HUES48 (cell line): ENCODE measurements around the gene SCFD1.
"Not testable (repeated sequence)": the region's sequence is repeated elsewhere in the genome, so short reads cannot be mapped to it uniquely, and the experiment has no call there.

Experiments used
- H3K27ac ChIP-seq: one replicate; pipeline ENCODE4 v1.7.0; 2013; ENCODE audit warnings: low read depth, low read length, inconsistent platforms
- H3K27me3 ChIP-seq: 2 replicates; pipeline ENCODE4 v1.6.1; 2013; ENCODE audit warnings: mild to moderate bottlenecking, low read length; ENCODE audit not compliant: control insufficient read depth, insufficient read depth
- H3K36me3 ChIP-seq: 2 replicates; pipeline ENCODE4 v1.6.1; 2013; ENCODE audit warnings: low read length; ENCODE audit not compliant: control insufficient read depth, insufficient read depth
- H3K4me1 ChIP-seq: 2 replicates; pipeline ENCODE4 v1.6.1; 2013; ENCODE audit warnings: mild to moderate bottlenecking, low read length; ENCODE audit not compliant: control insufficient read depth, insufficient read depth
- H3K4me3 ChIP-seq: 2 replicates; pipeline ENCODE4 v1.5.1; 2013; ENCODE audit warnings: mild to moderate bottlenecking, low read depth, low read length
- H3K9ac ChIP-seq: 2 replicates; pipeline ENCODE4 v1.6.1; 2013; ENCODE audit warnings: mild to moderate bottlenecking, low read depth, low read length, moderate library complexity
- H3K9me3 ChIP-seq: 2 replicates; pipeline ENCODE4 v1.6.1; 2013; ENCODE audit warnings: low read length; ENCODE audit not compliant: control insufficient read depth, insufficient read depth

SCFD1 gene, protein sequence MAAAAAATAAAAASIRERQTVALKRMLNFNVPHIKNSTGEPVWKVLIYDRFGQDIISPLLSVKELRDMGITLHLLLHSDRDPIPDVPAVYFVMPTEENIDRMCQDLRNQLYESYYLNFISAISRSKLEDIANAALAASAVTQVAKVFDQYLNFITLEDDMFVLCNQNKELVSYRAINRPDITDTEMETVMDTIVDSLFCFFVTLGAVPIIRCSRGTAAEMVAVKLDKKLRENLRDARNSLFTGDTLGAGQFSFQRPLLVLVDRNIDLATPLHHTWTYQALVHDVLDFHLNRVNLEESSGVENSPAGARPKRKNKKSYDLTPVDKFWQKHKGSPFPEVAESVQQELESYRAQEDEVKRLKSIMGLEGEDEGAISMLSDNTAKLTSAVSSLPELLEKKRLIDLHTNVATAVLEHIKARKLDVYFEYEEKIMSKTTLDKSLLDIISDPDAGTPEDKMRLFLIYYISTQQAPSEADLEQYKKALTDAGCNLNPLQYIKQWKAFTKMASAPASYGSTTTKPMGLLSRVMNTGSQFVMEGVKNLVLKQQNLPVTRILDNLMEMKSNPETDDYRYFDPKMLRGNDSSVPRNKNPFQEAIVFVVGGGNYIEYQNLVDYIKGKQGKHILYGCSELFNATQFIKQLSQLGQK

DNA sequence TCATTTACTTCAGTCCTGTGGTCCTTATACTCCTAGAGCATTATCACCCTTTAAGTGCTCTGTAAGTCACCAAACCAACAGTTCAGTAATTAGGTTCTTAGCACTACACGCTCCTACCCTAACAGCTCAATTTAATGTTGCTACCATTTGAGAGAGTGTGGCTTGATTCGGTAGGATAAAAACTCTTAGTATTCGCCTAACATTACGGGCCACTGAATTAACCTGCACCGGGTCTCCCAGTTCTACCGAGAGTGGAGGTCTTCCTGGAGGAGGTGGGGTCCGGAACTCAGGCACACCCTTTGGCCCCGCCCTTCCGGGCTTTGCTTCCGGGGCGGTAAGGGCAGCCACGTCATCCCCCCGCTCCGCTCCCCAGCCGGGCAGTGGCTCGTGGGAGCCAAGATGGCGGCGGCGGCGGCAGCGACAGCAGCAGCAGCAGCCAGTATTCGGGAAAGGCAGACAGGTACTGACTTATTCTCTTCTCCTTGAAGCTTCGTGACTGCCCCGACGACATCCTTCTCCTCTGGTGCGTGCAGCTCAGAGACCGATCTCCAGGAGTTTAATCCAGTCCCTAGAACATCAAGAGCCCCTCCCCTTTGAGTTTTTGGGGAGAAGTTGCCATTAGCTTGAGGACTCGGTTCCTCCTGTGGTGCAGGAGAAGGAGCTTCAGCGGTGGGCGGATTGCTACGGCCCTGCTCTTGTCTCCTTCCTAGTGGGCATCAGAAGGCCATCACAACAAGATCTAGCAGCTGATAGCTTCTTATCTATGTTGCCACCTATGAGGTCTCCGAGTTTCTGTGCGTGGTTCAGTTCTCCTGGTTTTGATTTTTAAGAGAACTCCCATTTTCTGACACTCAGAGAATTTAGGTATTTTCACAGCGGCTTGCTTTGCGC, at the start of gene SCFD1:
TSS of gene SCFD1 (plus strand) at position 380 of the 891 bp plus-strand sequence. CDS start at position 400, 20 bp downstream.
- H3K36me3 ChIP-seq = peaks cover 12% of the 10 kb centered on the region
- H3K4me3 ChIP-seq = peak within 1 kb of the TSS; percentile 96
- H3K9ac ChIP-seq = peak within 1 kb of the TSS; percentile 100
- peaks cover 13% of the 10 kb centered on the region for H3K4me1 ChIP-seq
- H3K9me3 ChIP-seq = no peaks in the 10 kb centered on the region
- H3K27me3 ChIP-seq = no peaks in the 10 kb centered on the region
- peak within 1 kb of the TSS; percentile 99 for H3K27ac ChIP-seq

DNA sequence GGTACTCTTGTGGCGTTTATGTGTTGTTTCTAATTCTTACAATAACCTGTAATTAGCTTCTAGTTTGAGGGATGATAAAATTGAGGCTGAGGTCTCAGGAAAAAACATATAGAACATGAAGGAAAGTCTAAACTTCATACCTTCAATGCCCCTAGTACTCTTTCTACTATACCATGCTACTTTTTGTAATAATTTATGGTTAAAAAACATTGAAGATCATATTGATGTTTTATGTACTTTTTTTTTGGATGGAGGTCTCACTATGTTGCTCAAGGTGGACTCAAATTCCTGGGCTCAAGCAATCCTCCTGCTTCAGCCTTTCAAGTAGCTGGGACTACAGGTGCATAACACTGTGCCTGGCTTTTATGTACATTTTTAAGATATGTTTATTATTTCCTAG, 49.3 kb upstream of the SCFD1 start:
- Histone ChIP-seq H3K4me1 (peaks cover 82% of the 10 kb centered on the region), H3K9me3 (no peaks in the 10 kb centered on the region), H3K36me3 (no peaks in the 10 kb centered on the region; the same call in 1 of the 2 replicates), H3K9ac (no peak overlapping the region), H3K27me3 (no peaks in the 10 kb centered on the region), H3K27ac (no peak overlapping the region), H3K4me3 (no peak overlapping the region)

DNA sequence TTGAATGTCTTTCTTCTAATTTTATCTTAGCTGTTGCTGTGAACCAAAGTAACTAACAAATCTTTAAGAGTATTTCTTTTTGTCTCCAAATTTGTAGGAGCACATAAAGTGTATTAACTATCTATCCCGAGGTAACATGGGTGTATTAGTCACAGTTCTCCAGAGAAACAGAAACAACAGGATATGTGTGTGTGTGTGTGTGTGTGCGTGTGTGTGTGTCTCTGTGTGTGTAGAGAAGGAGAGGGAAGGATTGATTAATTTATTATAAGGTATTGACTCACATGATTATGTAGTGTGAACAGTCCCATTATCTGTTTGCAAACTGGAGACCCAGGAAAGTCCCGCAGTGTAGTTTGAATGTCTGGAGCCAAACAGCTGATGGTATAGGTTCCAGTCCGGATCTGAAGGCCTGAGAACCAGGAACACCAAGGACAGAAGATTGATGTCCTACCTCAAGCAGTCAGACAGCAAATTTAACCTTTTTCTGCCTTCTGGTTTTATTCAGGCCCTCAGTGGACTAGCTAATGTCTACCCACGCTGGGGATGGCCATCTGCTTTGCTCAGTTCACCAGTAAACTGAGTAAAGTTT, 48.8 kb upstream of the SCFD1 start:
- Histone ChIP-seq H3K9ac (no peak overlapping the region), H3K4me1 (peaks cover 79% of the 10 kb centered on the region), H3K27me3 (no peaks in the 10 kb centered on the region), H3K36me3 (no peaks in the 10 kb centered on the region; the same call in 1 of the 2 replicates), H3K27ac (no peak overlapping the region), H3K9me3 (no peaks in the 10 kb centered on the region), H3K4me3 (no peak overlapping the region)

DNA sequence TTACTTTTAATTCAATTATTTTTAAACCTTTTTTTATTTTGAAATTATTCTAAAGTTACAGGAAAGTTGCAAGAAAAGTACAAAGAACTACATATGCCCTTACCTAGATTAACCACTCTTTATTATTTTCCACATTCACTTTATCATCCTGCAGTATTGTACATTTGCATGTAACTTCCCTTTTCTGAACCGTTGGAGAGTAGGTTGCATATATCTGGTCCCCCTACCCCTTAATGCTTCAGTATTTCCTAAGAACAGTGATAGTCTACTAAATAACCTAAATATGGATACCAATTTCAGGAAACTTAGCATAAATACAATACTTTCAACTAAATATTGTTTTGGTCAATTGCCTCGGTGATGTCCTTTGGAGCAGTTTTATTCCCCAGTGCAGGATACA, 48.2 kb upstream of the SCFD1 start:
- no peaks in the 10 kb centered on the region for H3K9me3 ChIP-seq
- H3K27me3 ChIP-seq = no peaks in the 10 kb centered on the region
- no peak overlapping the region for H3K27ac ChIP-seq
- peaks cover 73% of the 10 kb centered on the region for H3K4me1 ChIP-seq
- no peak overlapping the region for H3K9ac ChIP-seq
- H3K36me3 ChIP-seq = no peaks in the 10 kb centered on the region; the same call in 1 of the 2 replicates
- H3K4me3 ChIP-seq = no peak overlapping the region

DNA sequence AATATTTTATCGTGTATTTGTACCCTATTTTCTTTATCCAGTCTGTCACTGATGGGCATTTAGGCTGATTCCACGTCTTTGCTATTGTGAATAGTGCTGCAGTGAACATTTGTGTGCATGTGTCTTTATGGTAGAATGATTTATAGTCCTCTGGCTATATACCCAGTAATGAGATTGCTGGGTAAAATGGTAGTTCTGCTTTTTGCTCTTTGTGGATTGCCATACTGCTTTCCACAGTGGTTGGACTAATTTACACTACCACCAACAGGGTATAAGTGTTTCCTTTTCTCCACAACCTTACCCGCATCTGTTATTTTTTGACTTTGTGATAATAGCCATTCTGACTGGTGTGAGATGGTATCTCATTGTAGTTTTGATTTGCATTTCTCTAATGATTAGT, 47.3 kb upstream of the SCFD1 start:
- H3K4me1 ChIP-seq = peaks cover 66% of the 10 kb centered on the region
- not testable (repeated sequence) for H3K4me3 ChIP-seq, H3K9me3 ChIP-seq, H3K27ac ChIP-seq, H3K9ac ChIP-seq, H3K36me3 ChIP-seq, H3K27me3 ChIP-seq

DNA sequence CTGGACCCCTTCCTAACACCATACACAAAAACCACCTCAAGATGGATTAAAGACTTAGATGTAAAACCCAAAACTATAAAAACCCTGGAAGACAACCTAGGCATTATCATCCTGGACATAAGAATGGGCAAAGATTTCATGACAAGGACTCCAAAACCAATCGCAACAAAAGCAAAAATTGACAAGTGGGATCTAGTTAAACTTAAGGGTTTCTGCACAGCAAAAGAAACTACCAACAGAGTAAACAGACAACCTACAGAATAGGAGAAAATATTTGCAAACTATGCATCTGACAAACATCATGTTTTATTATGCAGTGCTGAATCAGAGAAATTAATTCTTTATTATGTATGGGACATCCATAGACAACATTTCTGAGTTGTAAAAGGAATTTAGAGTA, 45.8 kb upstream of the SCFD1 start:
- H3K9me3 ChIP-seq, H3K27me3 ChIP-seq, H3K27ac ChIP-seq, H3K4me3 ChIP-seq, H3K36me3 ChIP-seq, H3K9ac ChIP-seq: not testable (repeated sequence)
- H3K4me1 ChIP-seq = peaks cover 53% of the 10 kb centered on the region

DNA sequence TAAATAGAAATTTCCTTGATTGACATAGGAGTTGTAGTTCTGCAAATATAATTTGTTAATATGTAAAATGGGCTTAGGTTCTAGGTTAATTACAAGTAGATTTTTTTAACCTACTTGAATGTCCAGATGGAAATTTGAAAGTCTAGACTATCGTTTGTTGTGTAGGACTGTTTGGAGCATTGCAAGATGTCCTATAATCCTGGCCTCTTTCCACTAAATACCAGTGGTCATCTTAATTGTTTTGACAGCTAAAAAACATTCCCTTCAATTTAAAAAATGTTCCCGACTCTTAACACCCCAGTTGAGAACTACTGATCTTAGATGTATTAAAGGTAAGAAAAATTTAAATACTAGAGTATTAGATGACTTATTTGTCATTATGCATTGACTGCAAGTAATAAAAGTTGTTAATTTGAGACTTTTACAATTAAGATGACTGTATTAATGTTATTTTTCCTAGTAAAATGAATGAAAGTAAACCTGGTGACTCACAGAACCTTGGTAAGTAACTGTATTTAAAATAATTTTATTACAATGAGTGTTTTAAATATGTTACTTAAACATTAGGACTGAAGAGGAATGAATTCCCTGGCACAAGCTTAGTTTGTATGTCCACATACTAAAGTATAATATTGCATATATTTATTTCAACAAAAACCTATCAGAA, 41.4 kb upstream of the SCFD1 start:
- H3K9ac ChIP-seq = no peak overlapping the region
- H3K27ac ChIP-seq = no peak overlapping the region
- H3K4me1 ChIP-seq = peaks cover 16% of the 10 kb centered on the region
- H3K27me3 ChIP-seq = no peaks in the 10 kb centered on the region
- no peaks in the 10 kb centered on the region; the same call in 1 of the 2 replicates for H3K9me3 ChIP-seq
- H3K36me3 ChIP-seq = peaks cover 23% of the 10 kb centered on the region; the same call in 1 of the 2 replicates
- H3K4me3 ChIP-seq = no peak overlapping the region

DNA sequence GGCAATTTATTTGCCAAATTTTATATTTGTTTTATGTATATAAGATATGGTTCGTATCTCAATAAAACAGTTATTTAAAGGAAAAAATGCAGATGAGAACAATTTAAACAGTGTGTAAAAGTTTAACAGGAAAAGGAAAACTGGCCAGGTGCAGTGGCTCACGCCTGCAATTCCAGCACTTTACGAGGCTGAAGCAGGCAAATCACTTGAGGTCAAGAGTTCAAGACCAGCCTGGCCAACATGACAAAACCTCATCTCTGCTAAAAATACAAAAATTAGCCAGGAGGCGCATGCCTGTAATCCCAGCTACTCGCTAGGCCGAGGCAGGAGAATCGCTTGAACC, 40.9 kb upstream of the SCFD1 start:
- peaks cover 11% of the 10 kb centered on the region for H3K4me1 ChIP-seq
- H3K27me3 ChIP-seq = no peaks in the 10 kb centered on the region
- peaks cover 23% of the 10 kb centered on the region; the same call in 1 of the 2 replicates for H3K36me3 ChIP-seq
- H3K27ac ChIP-seq = no peak overlapping the region
- no peaks in the 10 kb centered on the region; the same call in 1 of the 2 replicates for H3K9me3 ChIP-seq
- H3K9ac ChIP-seq = no peak overlapping the region
- H3K4me3 ChIP-seq = no peak overlapping the region

DNA sequence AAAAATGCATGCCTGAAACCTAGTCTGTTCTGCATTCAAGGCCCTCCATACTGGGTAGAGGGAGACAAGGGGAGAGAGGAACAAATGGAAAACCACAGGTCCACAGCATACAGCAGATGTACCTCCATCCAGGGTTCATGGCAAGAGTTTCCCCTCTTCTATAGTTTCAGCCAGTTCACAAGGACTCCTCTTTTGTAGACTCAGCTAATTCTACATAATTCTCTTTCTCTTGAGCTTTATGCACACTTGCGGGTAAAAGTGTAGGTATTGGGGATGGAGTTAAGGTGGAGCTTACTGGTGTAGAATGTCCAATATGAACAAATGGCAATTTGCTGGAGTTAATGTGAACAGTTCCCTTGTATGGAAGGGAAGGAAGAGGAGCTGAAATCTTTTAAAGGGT, 39.7 kb upstream of the SCFD1 start:
- Histone ChIP-seq H3K9me3 (no peaks in the 10 kb centered on the region; the same call in 1 of the 2 replicates), H3K4me1 (peaks cover 3% of the 10 kb centered on the region), H3K9ac (no peak overlapping the region), H3K27ac (no peak overlapping the region), H3K4me3 (no peak overlapping the region), H3K27me3 (no peaks in the 10 kb centered on the region), H3K36me3 (peaks cover 32% of the 10 kb centered on the region)

DNA sequence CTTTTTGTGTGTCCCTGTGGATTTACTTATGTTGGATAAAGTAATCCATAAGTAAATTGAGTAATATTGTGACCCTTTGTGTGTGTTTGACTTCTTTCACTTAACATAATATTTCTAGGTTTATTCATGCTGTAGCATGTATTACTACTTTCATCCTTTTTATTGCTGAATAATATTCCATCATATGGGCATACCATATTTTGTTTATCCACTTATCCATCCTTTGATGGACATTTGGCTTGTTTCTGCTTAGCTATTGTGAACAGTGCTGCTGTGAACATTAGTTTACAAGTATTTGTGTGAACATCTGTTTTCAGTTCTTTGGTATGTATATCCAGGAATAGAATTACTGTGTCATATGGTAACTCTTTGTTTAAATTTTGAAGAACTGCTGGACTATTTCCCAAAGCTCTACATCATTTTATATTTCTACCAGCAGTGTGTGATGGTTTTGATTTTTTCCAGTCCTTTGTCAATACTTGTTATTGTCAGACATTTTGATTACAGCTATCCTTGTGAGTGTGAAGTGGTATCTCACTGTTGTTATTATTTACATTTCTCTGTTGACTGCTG, 38.0 kb upstream of the SCFD1 start:
- Histone ChIP-seq H3K9me3 (no peaks in the 10 kb centered on the region; the same call in 1 of the 2 replicates), H3K27me3 (no peaks in the 10 kb centered on the region), H3K4me3 (no peak overlapping the region), H3K27ac (no peak overlapping the region), H3K9ac (no peak overlapping the region), H3K36me3 (peaks cover 49% of the 10 kb centered on the region), H3K4me1 (no peaks in the 10 kb centered on the region)
